Neural cell (in vitro differentiated cells): Measurements from ENCODE around the gene HSD17B2.

Experiments
- RAD21 ChIP-seq: fragments of 450-650 bp; conservative IDR thresholded peaks from 2 replicates; pipeline ENCODE4 v1.6.1; 2014; ENCODE audit warnings: antibody characterized with exemption, mild to moderate bottlenecking, moderate library complexity
- TF ChIP-seq, protein P1 (sequence below): fragments of 450-650 bp; IDR thresholded peaks from 2 replicates; pipeline ENCODE4 v1.5.1; 2014; ENCODE audit warnings: antibody characterized with exemption, mild to moderate bottlenecking, moderate library complexity; ENCODE audit not compliant: poor library complexity, severe bottlenecking

DNA sequence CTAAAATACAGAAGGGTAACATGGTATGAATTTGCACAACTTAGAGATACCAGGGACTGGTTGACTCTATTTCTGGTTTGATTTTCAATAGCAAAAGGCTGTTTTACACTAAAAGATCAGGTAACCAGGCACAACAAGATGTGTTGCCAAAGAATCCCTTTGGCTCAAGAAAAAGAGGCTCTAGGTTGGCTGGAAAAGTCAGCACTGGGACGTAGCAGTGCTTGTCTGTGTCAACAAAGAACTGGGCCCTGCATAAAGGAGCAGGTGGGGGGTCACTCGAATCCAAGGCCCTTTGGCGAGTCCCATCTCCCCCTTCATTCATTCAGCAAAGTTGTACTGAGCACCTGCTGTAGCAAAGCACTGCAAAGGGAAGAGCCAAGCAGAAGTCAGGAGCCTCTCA is 42.2 kb upstream of the HSD17B2 start:
- TF ChIP-seq, protein P1, sequence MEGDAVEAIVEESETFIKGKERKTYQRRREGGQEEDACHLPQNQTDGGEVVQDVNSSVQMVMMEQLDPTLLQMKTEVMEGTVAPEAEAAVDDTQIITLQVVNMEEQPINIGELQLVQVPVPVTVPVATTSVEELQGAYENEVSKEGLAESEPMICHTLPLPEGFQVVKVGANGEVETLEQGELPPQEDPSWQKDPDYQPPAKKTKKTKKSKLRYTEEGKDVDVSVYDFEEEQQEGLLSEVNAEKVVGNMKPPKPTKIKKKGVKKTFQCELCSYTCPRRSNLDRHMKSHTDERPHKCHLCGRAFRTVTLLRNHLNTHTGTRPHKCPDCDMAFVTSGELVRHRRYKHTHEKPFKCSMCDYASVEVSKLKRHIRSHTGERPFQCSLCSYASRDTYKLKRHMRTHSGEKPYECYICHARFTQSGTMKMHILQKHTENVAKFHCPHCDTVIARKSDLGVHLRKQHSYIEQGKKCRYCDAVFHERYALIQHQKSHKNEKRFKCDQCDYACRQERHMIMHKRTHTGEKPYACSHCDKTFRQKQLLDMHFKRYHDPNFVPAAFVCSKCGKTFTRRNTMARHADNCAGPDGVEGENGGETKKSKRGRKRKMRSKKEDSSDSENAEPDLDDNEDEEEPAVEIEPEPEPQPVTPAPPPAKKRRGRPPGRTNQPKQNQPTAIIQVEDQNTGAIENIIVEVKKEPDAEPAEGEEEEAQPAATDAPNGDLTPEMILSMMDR, result no peak
- no peak for TF ChIP-seq RAD21
